GM12891 (cell line): ENCODE results near the gene ZMYND11.

Source experiments
- DNase-seq: peaks from one replicate; pipeline ENCODE4 v3.0.0; 2011; ENCODE audit warnings: low spot score; ENCODE audit not compliant: insufficient read length
- FAIRE-seq: peaks from 2 replicates; lab custom pipeline; 2011; peaks lifted over from hg19 to GRCh38; lab: Jason Lieb, UNC
- PAX5 ChIP-seq: IDR thresholded peaks from 2 replicates; pipeline ENCODE4 v1.6.1; 2011; ENCODE audit warnings: low read length, moderate library complexity, mild to moderate bottlenecking; ENCODE audit not compliant: insufficient read depth, severe bottlenecking
- POLR2A ChIP-seq: IDR thresholded peaks from 2 replicates; pipeline ENCODE4 v1.6.1; 2011; ENCODE audit warnings: low read depth, low read length, control low read depth
- POLR2AphosphoS5 ChIP-seq: IDR thresholded peaks from 2 replicates; pipeline ENCODE4 v1.6.1; 2011; ENCODE audit warnings: low read depth, low read length, control low read depth
- POU2F2 ChIP-seq: IDR thresholded peaks from 2 replicates; pipeline ENCODE4 v1.6.1; 2011; ENCODE audit warnings: low read depth, mild to moderate bottlenecking, control low read depth, low read length, moderate library complexity
- SPI1 ChIP-seq: IDR thresholded peaks from 2 replicates; pipeline ENCODE4 v1.6.1; 2011; ENCODE audit warnings: low read depth, low read length, control low read depth
- TAF1 ChIP-seq: IDR thresholded peaks from 2 replicates; pipeline ENCODE4 v1.6.1; 2011; ENCODE audit warnings: low read depth, low read length, control low read depth

Gene ZMYND11

GRCh38 chr10:219731-220472 lies 84.6 kb downstream of the ZMYND11 start:
- FAIRE-seq, result no peak
- DNase-seq, result no peak
- TF ChIP-seq SPI1, result no peak
- no peak for TF ChIP-seq PAX5
- no peak for TF ChIP-seq TAF1
- no peak for TF ChIP-seq POLR2A
- no peak for TF ChIP-seq POU2F2
- TF ChIP-seq POLR2AphosphoS5, result no peak

GRCh38 chr10:224571-224970 lies 89.3 kb downstream of the ZMYND11 start:
- no peak for DNase-seq
- FAIRE-seq, result peak; percentile 81
- TF ChIP-seq POLR2A (no peak), TAF1 (no peak), SPI1 (peak; percentile 76)

GRCh38 chr10:226018-226417 lies 90.8 kb downstream of the ZMYND11 start:
- FAIRE-seq (no peak), DNase-seq (no peak)
- TF ChIP-seq SPI1, result no peak
- TF ChIP-seq TAF1, result no peak
- TF ChIP-seq POU2F2, result no peak
- no peak for TF ChIP-seq POLR2AphosphoS5
- TF ChIP-seq PAX5, result no peak
- TF ChIP-seq POLR2A, result no peak

- no peak for DNase-seq
- TF ChIP-seq POLR2A (no peak), POU2F2 (no peak), POLR2AphosphoS5 (no peak), PAX5 (no peak), TAF1 (no peak), SPI1 (no peak)
- no peak for FAIRE-seq
These were observed 91.8 kb downstream of the ZMYND11 start for GRCh38 chr10:227014-227413.

- TF ChIP-seq POU2F2, result no peak
- TF ChIP-seq POLR2A, result no peak
- TF ChIP-seq SPI1, result no peak
- TF ChIP-seq TAF1, result no peak
- no peak for TF ChIP-seq PAX5
- TF ChIP-seq POLR2AphosphoS5, result no peak
- no peak for DNase-seq
- FAIRE-seq, result no peak
These were observed 93.1 kb downstream of the ZMYND11 start for GRCh38 chr10:228366-228765.

GRCh38 chr10:230758-231157 lies 95.5 kb downstream of the ZMYND11 start:
- TF ChIP-seq TAF1, result no peak
- no peak for TF ChIP-seq SPI1
- FAIRE-seq (no peak), DNase-seq (no peak)

GRCh38 chr10:232061-232460 lies 96.8 kb downstream of the ZMYND11 start:
- TF ChIP-seq TAF1, result no peak
- no peak for TF ChIP-seq POLR2A
- DNase-seq (no peak), FAIRE-seq (no peak)

- no peak for DNase-seq
- no peak for TF ChIP-seq TAF1
- no peak for TF ChIP-seq POU2F2
- TF ChIP-seq PAX5, result no peak
- TF ChIP-seq POLR2AphosphoS5, result no peak
- no peak for TF ChIP-seq SPI1
- no peak for TF ChIP-seq POLR2A
- FAIRE-seq, result no peak
These were observed 97.6 kb downstream of the ZMYND11 start for GRCh38 chr10:232878-233277.

GRCh38 chr10:234708-235406 lies 99.6 kb downstream of the ZMYND11 start:
- FAIRE-seq (no peak), DNase-seq (no peak)
- no peak for TF ChIP-seq POU2F2
- no peak for TF ChIP-seq PAX5
- no peak for TF ChIP-seq SPI1
- no peak for TF ChIP-seq TAF1
- no peak for TF ChIP-seq POLR2A
- no peak for TF ChIP-seq POLR2AphosphoS5

- no peak for DNase-seq
- FAIRE-seq, result no peak
- TF ChIP-seq POLR2A (no peak), POLR2AphosphoS5 (no peak), PAX5 (no peak), TAF1 (no peak), SPI1 (no peak), POU2F2 (no peak)
These were observed 100.7 kb downstream of the ZMYND11 start for GRCh38 chr10:235915-236314.
